GM12801 (cell line): Measurements from ENCODE around the gene NTM.

Source experiments
- TF ChIP-seq, protein P1 (sequence below): IDR thresholded peaks from one replicate; pipeline ENCODE4 v1.5.1; 2011; ENCODE audit warnings: control low read depth; ENCODE audit not compliant: insufficient read length; ENCODE audit errors: extremely low read depth

Gene NTM

DNA sequence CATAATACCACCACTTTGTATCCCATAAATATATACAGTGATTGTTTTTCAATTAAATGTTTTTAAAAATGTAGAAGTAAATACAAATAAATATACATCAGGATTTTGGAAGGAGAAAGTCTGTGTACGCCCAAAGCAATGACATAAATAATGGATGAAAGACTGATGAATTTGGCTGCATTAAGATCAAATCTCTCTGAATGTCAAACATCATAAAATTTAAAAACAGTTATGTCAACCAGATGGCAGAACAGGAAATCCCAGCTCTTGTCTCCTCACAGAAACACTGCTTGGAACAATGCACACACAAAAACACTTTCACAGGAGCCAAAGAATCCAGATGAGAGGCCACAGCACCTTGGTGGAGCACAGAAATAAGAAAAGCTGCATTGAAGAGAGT lies 332.9 kb downstream of the NTM start:
- TF ChIP-seq, protein P1, sequence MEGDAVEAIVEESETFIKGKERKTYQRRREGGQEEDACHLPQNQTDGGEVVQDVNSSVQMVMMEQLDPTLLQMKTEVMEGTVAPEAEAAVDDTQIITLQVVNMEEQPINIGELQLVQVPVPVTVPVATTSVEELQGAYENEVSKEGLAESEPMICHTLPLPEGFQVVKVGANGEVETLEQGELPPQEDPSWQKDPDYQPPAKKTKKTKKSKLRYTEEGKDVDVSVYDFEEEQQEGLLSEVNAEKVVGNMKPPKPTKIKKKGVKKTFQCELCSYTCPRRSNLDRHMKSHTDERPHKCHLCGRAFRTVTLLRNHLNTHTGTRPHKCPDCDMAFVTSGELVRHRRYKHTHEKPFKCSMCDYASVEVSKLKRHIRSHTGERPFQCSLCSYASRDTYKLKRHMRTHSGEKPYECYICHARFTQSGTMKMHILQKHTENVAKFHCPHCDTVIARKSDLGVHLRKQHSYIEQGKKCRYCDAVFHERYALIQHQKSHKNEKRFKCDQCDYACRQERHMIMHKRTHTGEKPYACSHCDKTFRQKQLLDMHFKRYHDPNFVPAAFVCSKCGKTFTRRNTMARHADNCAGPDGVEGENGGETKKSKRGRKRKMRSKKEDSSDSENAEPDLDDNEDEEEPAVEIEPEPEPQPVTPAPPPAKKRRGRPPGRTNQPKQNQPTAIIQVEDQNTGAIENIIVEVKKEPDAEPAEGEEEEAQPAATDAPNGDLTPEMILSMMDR, result no peak

DNA sequence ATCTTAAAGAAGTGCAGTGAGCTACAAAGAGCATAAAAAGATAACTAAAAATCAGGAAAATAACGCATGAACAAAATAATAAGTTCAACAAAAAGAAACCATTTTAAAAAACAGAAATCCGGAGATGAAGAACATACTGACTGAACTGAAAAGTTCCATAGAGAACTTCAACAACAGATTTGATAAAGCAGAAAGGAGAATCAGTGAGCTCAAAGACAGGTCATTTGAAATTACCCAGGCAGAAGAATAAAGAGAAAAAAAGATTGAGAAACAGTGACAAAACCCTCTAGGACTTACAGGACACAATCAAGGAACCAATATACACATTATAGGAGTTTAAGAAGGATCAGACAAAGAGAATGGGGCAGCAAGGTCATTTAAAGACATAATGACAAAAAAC lies 334.3 kb downstream of the NTM start:
- TF ChIP-seq, protein P1, result no peak

DNA sequence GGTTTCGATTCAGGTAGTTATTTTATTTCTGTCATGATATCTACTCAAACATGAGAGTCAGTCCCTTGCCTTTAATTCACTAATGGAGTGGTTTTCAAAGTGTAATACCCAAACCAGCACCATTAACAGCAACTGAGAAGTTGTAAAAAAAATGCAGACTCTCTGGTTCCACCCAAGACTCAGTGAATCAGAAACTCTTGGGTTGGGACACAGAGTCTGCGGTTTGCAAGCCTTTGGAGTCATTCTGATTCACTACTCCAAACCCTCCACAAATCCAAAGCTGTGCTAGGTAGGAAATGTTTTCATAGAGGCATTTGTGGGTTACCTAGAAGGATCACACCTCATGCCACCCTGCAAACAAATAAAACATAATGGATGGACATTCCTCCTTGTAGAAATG lies 340.1 kb downstream of the NTM start:
- TF ChIP-seq, protein P1, result no peak

DNA sequence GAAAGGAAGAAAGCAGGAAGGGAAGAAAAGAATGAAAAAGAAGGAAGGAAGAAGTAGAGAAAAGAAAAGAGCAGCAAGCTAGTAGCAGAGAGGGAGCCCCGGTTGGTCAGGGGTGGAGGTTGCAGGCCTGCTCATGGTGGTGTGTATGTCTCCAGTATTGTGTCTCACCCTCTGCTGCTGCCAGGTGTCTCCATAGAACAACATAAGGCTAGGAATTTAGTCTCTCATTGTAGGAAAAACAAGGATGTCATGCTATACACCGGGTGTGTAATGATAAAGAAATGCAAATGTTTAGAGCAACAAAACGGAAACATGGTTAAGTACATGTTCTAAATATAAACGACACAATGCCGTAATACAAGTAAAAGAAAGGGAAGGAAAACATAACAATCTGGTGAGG lies 342.5 kb downstream of the NTM start:
- TF ChIP-seq, protein P1, result no peak

DNA sequence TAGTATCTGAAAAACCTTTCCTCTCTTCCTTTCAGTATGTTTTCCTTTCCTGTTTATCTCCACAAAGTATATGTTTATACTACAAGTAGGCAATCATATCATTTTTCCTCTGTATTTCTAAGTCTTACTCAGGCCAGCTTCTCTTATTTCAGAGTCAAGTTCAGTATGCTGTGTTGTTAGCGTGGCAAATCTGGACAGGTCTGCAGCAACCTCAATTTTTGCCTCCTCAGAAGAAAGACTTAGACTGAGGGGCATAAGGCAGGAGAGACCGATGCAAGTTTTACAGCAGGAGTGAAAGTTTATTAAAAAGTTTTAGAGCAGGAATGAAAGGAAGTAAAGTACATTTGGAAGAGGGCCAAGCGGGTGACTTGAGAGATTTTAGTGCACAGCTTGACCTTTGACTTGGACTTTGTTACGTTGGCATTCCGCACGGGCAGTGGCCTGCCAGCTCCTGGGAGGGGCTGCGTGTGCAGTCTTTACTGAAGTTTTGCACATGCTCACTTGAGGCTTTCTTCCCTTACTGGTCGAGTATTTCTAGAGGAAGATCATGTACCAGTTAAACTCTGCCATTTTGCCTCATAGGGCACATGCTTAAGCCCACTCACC lies 343.2 kb downstream of the NTM start:
- TF ChIP-seq, protein P1, result no peak

DNA sequence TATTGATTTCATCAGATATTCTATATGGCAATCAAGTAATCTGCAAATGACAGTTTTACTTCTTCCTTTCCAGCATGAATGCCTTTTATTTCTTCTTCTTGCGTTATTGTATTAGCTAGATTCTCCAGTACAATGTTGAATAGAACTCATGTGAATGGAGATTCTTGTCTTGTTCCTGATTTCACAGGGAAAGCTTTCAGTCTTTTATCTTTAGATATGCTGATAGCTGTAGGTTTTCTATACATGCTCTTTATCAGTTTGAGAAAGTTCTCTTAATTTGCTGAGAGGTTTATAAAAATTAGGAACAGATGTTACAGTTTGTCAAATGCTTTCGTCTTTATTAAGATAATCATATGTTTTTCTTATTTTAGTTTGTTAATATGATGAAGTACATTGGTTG lies 347.2 kb downstream of the NTM start:
- TF ChIP-seq, protein P1, result no peak

DNA sequence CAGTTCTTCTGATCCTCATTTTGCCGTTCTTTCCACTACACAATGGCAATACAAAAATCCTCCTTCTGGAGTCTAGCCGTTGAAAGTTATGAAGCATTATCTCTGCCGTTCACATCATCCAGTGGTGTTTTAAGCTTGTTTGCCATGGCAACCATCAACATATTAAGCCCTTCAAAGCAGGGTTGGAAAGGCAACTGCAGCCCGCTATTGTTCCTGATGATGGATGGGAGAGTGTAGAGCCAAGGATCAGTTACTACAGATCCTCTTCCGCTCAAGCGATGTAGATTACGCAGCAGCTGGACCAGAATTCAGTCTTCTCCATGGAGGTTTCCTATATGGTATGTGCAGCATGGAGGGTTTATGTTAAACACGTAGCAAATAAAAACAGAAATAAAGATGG lies 352.7 kb downstream of the NTM start:
- TF ChIP-seq, protein P1, result no peak
